PC-3 (cell line): Measurements from ENCODE around the gene SV2C. TPM values are rescaled to one million over a fixed set of nuclear protein-coding genes. Genes with fewer than 3 reads are reported as not detected.

Source experiments
- ATAC-seq: fragments of 200-7000 bp; cut with Tn5 transposase; 2 replicates; pipeline ENCODE4 v1.9.1; 2020; ENCODE audit warnings: mild to moderate bottlenecking, moderate library complexity
- BruUV-seq: library from RNA; stranded (reverse); fragments of 400-500 nt; replicated peaks from 2 replicates; lab custom pipeline; 2021; lab: Mats Ljungman, UMichigan
- CTCF ChIA-PET: fragments of 300-600 bp; sonication (Branson Sonifier 250); formaldehyde crosslinking; loops from one replicate; lab custom pipeline; 2022; ENCODE audit warnings: antibody characterized with exemption; lab: Charles Lee
- POLR2A ChIA-PET: fragments of 300-600 bp; sonication (Branson Sonifier 250); formaldehyde crosslinking; loops from one replicate; lab custom pipeline; 2022; ENCODE audit warnings: antibody characterized with exemption; ENCODE audit not compliant: unreplicated experiment; lab: Charles Lee
- DNase-seq: peaks from one replicate; pipeline ENCODE4 v3.0.0-alpha.2; 2015
- H2AFZ ChIP-seq: fragments of 300-600 bp; sonication (generic); 2 replicates; pipeline ENCODE4 v1.6.0; 2016; ENCODE audit warnings: antibody characterized with exemption, low read length
- H3F3A ChIP-seq: fragments of 300-600 bp; sonication (generic); one replicate; pipeline ENCODE4 v1.6.0; 2017; ENCODE audit warnings: antibody characterized with exemption, low read length, control low read depth, mild to moderate bottlenecking; ENCODE audit not compliant: unreplicated experiment
- H3K27ac ChIP-seq: fragments of 300-600 bp; sonication (generic); 2 replicates; pipeline ENCODE4 v1.5.1; 2016; ENCODE audit warnings: mild to moderate bottlenecking, low read length
- H3K27me3 ChIP-seq: fragments of 300-600 bp; sonication (generic); 2 replicates; pipeline ENCODE4 v1.6.1; 2016; ENCODE audit warnings: low read length, mixed read lengths
- H3K36me3 ChIP-seq: fragments of 300-600 bp; sonication (generic); 2 replicates; pipeline ENCODE4 v1.6.1; 2016; ENCODE audit warnings: low read depth, mixed run types, low read length, mixed read lengths
- H3K4me1 ChIP-seq: fragments of 300-600 bp; sonication (generic); 2 replicates; pipeline ENCODE4 v1.5.1; 2016; ENCODE audit warnings: low read length; ENCODE audit not compliant: insufficient read depth
- H3K4me2 ChIP-seq: fragments of 300-600 bp; sonication (generic); 2 replicates; pipeline ENCODE4 v1.6.0; 2016; ENCODE audit warnings: low read length
- H3K4me3 ChIP-seq: fragments of 300-600 bp; sonication (generic); 2 replicates; pipeline ENCODE4 v1.5.1; 2016; ENCODE audit warnings: mild to moderate bottlenecking, low read length, mixed read lengths
- H3K79me2 ChIP-seq: fragments of 300-600 bp; sonication (generic); 2 replicates; pipeline ENCODE4 v1.6.1; 2017; ENCODE audit warnings: low read length, mixed read lengths
- H3K9ac ChIP-seq: fragments of 300-600 bp; sonication (generic); 2 replicates; pipeline ENCODE4 v1.6.0; 2016; ENCODE audit warnings: mild to moderate bottlenecking, low read length
- H3K9me2 ChIP-seq: fragments of 300-600 bp; sonication (generic); replicated peaks from 2 replicates; pipeline ENCODE4 v1.6.1; 2016; ENCODE audit warnings: mixed run types, low read length, mixed read lengths
- H3K9me3 ChIP-seq: fragments of 300-600 bp; sonication (generic); 2 replicates; pipeline ENCODE4 v1.6.1; 2016; ENCODE audit warnings: low read length, mixed read lengths
- H4K20me1 ChIP-seq: fragments of 300-600 bp; sonication (generic); 2 replicates; pipeline ENCODE4 v1.6.1; 2016; ENCODE audit warnings: low read length, mixed read lengths
- EZH2 ChIP-seq: fragments of 300-600 bp; sonication (generic); IDR thresholded peaks from one replicate; pipeline ENCODE4 v1.6.1; 2017; ENCODE audit warnings: antibody characterized with exemption, mild to moderate bottlenecking, low read length; ENCODE audit not compliant: unreplicated experiment
- EZH2phosphoT487 ChIP-seq: fragments of 300-600 bp; sonication (generic); IDR thresholded peaks from 2 replicates; pipeline ENCODE4 v1.6.1; 2018; ENCODE audit warnings: mild to moderate bottlenecking, antibody characterized with exemption, low read length, borderline replicate concordance
- intact Hi-C: fragments of 100-400 bp; cut with micrococcal nuclease; formaldehyde crosslinking; loops from 2 replicates; pipeline ENCODE4 v1.9.0; 2023
- total RNA-seq: library from RNA; depleted of rRNA; stranded (reverse); fragments of >200 nt; gene quantifications from 2 replicates; pipeline ENCODE4 v1.2.3, GENCODE V29; 2014
- TF ChIP-seq, protein P1 (sequence below): fragments of 300-600 bp; sonication (generic); conservative IDR thresholded peaks from 2 replicates; pipeline ENCODE4 v1.5.1; 2017; ENCODE audit warnings: antibody characterized with exemption, low read depth, mild to moderate bottlenecking, low read length

Gene SV2C
- total RNA-seq, 1 experiment from 2014 or later = not detected

GRCh38 chr5:76341651-76342334, 258.6 kb downstream of the SV2C start:
- no peaks in the 10 kb centered on the region for H3K79me2 ChIP-seq
- H3K4me3 ChIP-seq = no peak overlapping the region
- no peaks in the 10 kb centered on the region for H3K9me3 ChIP-seq
- DNase-seq (no peak), ATAC-seq (no peak)
- H3K9me2 ChIP-seq = no peaks in the 10 kb centered on the region
- BruUV-seq = no TSS peak
- no peaks in the 10 kb centered on the region for H3F3A ChIP-seq
- ChIA-PET CTCF (no interaction called here), POLR2A (no interaction called here)
- no peaks in the 10 kb centered on the region for H3K4me1 ChIP-seq
- H3K36me3 ChIP-seq = no peaks in the 10 kb centered on the region
- no peak overlapping the region for H3K4me2 ChIP-seq
- intact Hi-C loops = no loop called here
- H3K9ac ChIP-seq = no peak overlapping the region
- TF ChIP-seq, protein P1, sequence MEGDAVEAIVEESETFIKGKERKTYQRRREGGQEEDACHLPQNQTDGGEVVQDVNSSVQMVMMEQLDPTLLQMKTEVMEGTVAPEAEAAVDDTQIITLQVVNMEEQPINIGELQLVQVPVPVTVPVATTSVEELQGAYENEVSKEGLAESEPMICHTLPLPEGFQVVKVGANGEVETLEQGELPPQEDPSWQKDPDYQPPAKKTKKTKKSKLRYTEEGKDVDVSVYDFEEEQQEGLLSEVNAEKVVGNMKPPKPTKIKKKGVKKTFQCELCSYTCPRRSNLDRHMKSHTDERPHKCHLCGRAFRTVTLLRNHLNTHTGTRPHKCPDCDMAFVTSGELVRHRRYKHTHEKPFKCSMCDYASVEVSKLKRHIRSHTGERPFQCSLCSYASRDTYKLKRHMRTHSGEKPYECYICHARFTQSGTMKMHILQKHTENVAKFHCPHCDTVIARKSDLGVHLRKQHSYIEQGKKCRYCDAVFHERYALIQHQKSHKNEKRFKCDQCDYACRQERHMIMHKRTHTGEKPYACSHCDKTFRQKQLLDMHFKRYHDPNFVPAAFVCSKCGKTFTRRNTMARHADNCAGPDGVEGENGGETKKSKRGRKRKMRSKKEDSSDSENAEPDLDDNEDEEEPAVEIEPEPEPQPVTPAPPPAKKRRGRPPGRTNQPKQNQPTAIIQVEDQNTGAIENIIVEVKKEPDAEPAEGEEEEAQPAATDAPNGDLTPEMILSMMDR = no peak
- TF ChIP-seq EZH2 = no peak
- no peaks in the 10 kb centered on the region for H3K27me3 ChIP-seq
- no peak overlapping the region for H3K27ac ChIP-seq
- H4K20me1 ChIP-seq = no peaks in the 10 kb centered on the region
- no peak overlapping the region for H2AFZ ChIP-seq

- Histone ChIP-seq H4K20me1 (no peaks in the 10 kb centered on the region), H3K4me3 (no peak overlapping the region), H3K9me3 (no peaks in the 10 kb centered on the region), H3K27ac (no peak overlapping the region), H3K4me1 (no peaks in the 10 kb centered on the region), H3K36me3 (no peaks in the 10 kb centered on the region), H3K4me2 (no peak overlapping the region), H3K9me2 (no peaks in the 10 kb centered on the region), H2AFZ (no peak overlapping the region), H3K9ac (no peak overlapping the region), H3F3A (no peaks in the 10 kb centered on the region), H3K79me2 (no peaks in the 10 kb centered on the region), H3K27me3 (no peaks in the 10 kb centered on the region)
- DNase-seq (no peak), ATAC-seq (no peak)
- ChIA-PET CTCF (no interaction called here), POLR2A (no interaction called here)
- intact Hi-C loops = no loop called here
- TF ChIP-seq, protein P1 = no peak
- TF ChIP-seq EZH2phosphoT487 (no peak), EZH2 (no peak)
- no TSS peak for BruUV-seq
These were observed 259.3 kb downstream of the SV2C start for GRCh38 chr5:76342474-76342873.

- intact Hi-C loops = no loop called here
- no peak overlapping the region for H3K4me2 ChIP-seq
- DNase-seq (peak; percentile 14), ATAC-seq (no peak)
- H3K27ac ChIP-seq = no peak overlapping the region
- ChIA-PET POLR2A (no interaction called here), CTCF (no interaction called here)
- no peaks in the 10 kb centered on the region for H3K79me2 ChIP-seq
- no peaks in the 10 kb centered on the region for H3F3A ChIP-seq
- H3K9ac ChIP-seq = no peak overlapping the region
- no peaks in the 10 kb centered on the region for H3K27me3 ChIP-seq
- no peaks in the 10 kb centered on the region for H3K9me2 ChIP-seq
- no peak for TF ChIP-seq EZH2
- TF ChIP-seq, protein P1 = no peak
- no peak for TF ChIP-seq EZH2phosphoT487
- H3K4me1 ChIP-seq = no peaks in the 10 kb centered on the region
- no TSS peak for BruUV-seq
- no peak overlapping the region for H2AFZ ChIP-seq
- no peaks in the 10 kb centered on the region for H3K9me3 ChIP-seq
- H3K36me3 ChIP-seq = no peaks in the 10 kb centered on the region
- H4K20me1 ChIP-seq = no peaks in the 10 kb centered on the region
- no peak overlapping the region for H3K4me3 ChIP-seq
These were observed 262.4 kb downstream of the SV2C start for GRCh38 chr5:76345582-76345981.
